Neuronal stem cell (in vitro differentiated cells): Measurements from ENCODE around the gene NR5A1.

Experiments
- DNase-seq: peaks from one replicate; pipeline ENCODE4 v3.0.0-alpha.2; 2013; ENCODE audit warnings: low spot score
- H2AFZ ChIP-seq: one replicate; pipeline ENCODE4 v1.6.1; 2013; ENCODE audit warnings: mild to moderate bottlenecking, low read length, inconsistent platforms
- H2AK5ac ChIP-seq: 2 replicates; pipeline ENCODE4 v1.6.1; 2013; ENCODE audit warnings: low read depth, mild to moderate bottlenecking, inconsistent platforms, low read length, moderate library complexity, mixed read lengths
- H2BK120ac ChIP-seq: 2 replicates; pipeline ENCODE4 v1.6.1; 2013; ENCODE audit warnings: low read depth, mild to moderate bottlenecking, inconsistent platforms, low read length, moderate library complexity, mixed read lengths
- H2BK12ac ChIP-seq: one replicate; pipeline ENCODE4 v1.6.1; 2013; ENCODE audit warnings: low read length, inconsistent platforms
- H2BK15ac ChIP-seq: 2 replicates; pipeline ENCODE4 v1.6.1; 2013; ENCODE audit warnings: mild to moderate bottlenecking, low read length, inconsistent platforms, mixed read lengths
- H2BK5ac ChIP-seq: one replicate; pipeline ENCODE4 v1.6.1; 2013; ENCODE audit warnings: inconsistent platforms, mild to moderate bottlenecking, low read length, moderate library complexity
- H3K14ac ChIP-seq: one replicate; pipeline ENCODE4 v1.6.1; 2013; ENCODE audit warnings: low read length, inconsistent platforms
- H3K18ac ChIP-seq: 2 replicates; pipeline ENCODE4 v1.6.1; 2013; ENCODE audit warnings: low read length, inconsistent platforms
- H3K23ac ChIP-seq: 2 replicates; pipeline ENCODE4 v1.6.1; 2013; ENCODE audit warnings: low read depth, mild to moderate bottlenecking, mixed read lengths, low read length, inconsistent platforms; ENCODE audit not compliant: poor library complexity
- H3K27ac ChIP-seq: replicated peaks from 3 replicates; pipeline ENCODE4 v1.5.1; 2013; ENCODE audit warnings: low read length, inconsistent platforms
- H3K27me3 ChIP-seq, 3 experiments: 2 replicates each; pipeline ENCODE4 v1.6.1; 2013; ENCODE audit warnings: low read length in 3 of 3, mild to moderate bottlenecking in 2 of 3, inconsistent platforms in 1 of 3, low read depth in 1 of 3, mixed read lengths in 1 of 3, moderate library complexity in 1 of 3; ENCODE audit not compliant: control insufficient read depth in 3 of 3, insufficient read depth in 3 of 3
- H3K36me3 ChIP-seq, 2 donors: replicated peaks in 1 of 2; 2 replicates each; pipeline ENCODE4 v1.6.1; 2013; ENCODE audit warnings: low read length in 2 of 2; ENCODE audit not compliant: control insufficient read depth in 2 of 2, insufficient read depth in 2 of 2
- H3K4ac ChIP-seq: 2 replicates; pipeline ENCODE4 v1.6.1; 2013; ENCODE audit warnings: inconsistent platforms, mild to moderate bottlenecking, low read length, moderate library complexity
- H3K4me1 ChIP-seq, 2 donors: 1 replicate in 1 of 2; 2 replicates in 1 of 2; pipeline ENCODE4 v1.6.1; 2013; ENCODE audit warnings: low read length in 2 of 2, low read depth in 1 of 2; ENCODE audit not compliant: control insufficient read depth in 2 of 2, insufficient read depth in 1 of 2
- H3K4me2 ChIP-seq: one replicate; pipeline ENCODE4 v1.6.1; 2013; ENCODE audit warnings: mild to moderate bottlenecking, low read length, inconsistent platforms; ENCODE audit not compliant: insufficient read depth, poor library complexity, severe bottlenecking
- H3K4me3 ChIP-seq, 2 donors: 2 replicates each; pipeline ENCODE4 v1.5.1; 2013; ENCODE audit warnings: low read length in 2 of 2, mild to moderate bottlenecking in 2 of 2, inconsistent platforms in 1 of 2, moderate library complexity in 1 of 2
- H3K79me1 ChIP-seq: one replicate; pipeline ENCODE4 v1.6.1; 2013; ENCODE audit warnings: low read depth, mild to moderate bottlenecking, inconsistent platforms, low read length, moderate library complexity
- H3K9ac ChIP-seq: one replicate; pipeline ENCODE4 v1.6.1; 2013; ENCODE audit warnings: mild to moderate bottlenecking, low read depth, low read length, inconsistent platforms; ENCODE audit not compliant: poor library complexity
- H3K9me3 ChIP-seq, 2 donors: replicated peaks in 1 of 2; 2 replicates each; pipeline versions ENCODE3 to v1.6.1; 2013; ENCODE audit warnings: low read length in 2 of 2, mild to moderate bottlenecking in 2 of 2, inconsistent platforms in 1 of 2, low read depth in 1 of 2, mixed read lengths in 1 of 2, moderate library complexity in 1 of 2; ENCODE audit not compliant: control insufficient read depth in 2 of 2, insufficient read depth in 1 of 2
- H4K8ac ChIP-seq: one replicate; pipeline ENCODE4 v1.6.1; 2013; ENCODE audit warnings: low read depth, mild to moderate bottlenecking, inconsistent platforms, low read length, moderate library complexity
- H4K91ac ChIP-seq: one replicate; pipeline ENCODE4 v1.6.1; 2013; ENCODE audit warnings: low read length, low read depth, mild to moderate bottlenecking, inconsistent platforms; ENCODE audit not compliant: poor library complexity
- WGBS, 2 donors: extraction: QIAGEN DNeasy Blood & Tissue Kit; methylation state at CpG; one replicate each; pipeline ENCODE4 v1.1.7; 2013; ENCODE audit warnings: missing lambda C conversion rate in 2 of 2, mixed read lengths in 1 of 2; ENCODE audit not compliant: insufficient read length in 2 of 2, insufficient replicate concordance in 1 of 2; ENCODE audit errors: extremely low coverage in 2 of 2; 5-methylcytosine and 5-hydroxymethylcytosine counted together

The NR5A1 gene

GRCh38 chr9:124475868-124476690 lies 31.1 kb downstream of the NR5A1 start:
- no peak overlapping the region for H3K4me2 ChIP-seq
- peak overlapping the region; percentile 62 for H3K23ac ChIP-seq
- WGBS, 2 donors: no CpG with 5 or more reads among the region's 14 CpGs
- no peak overlapping the region for H3K14ac ChIP-seq
- H3K9me3 ChIP-seq: no peaks in the 10 kb centered on the region
- no peak overlapping the region for H3K4me3 ChIP-seq
- peaks cover 0 to 68% (median 12%) of the 10 kb centered on the region in 3 experiments for H3K27me3 ChIP-seq
- peak overlapping the region; percentile 98 for H2BK12ac ChIP-seq
- no peak overlapping the region for H3K9ac ChIP-seq
- peaks cover 14 to 33% of the 10 kb centered on the region in 2 donors for H3K4me1 ChIP-seq
- H2AK5ac ChIP-seq: peak overlapping the region; percentile 98
- H3K4ac ChIP-seq: no peak overlapping the region
- no peak overlapping the region for H2AFZ ChIP-seq
- no peak for DNase-seq
- peak overlapping the region; percentile 47 for H4K91ac ChIP-seq
- no peaks in the 10 kb centered on the region for H3K79me1 ChIP-seq
- H3K27ac ChIP-seq: no peak overlapping the region
- H2BK5ac ChIP-seq: peak overlapping the region; percentile 78
- H2BK15ac ChIP-seq: peak overlapping the region; percentile 95
- peak overlapping the region; percentile 90 for H3K18ac ChIP-seq
- H4K8ac ChIP-seq: no peak overlapping the region
- no peaks in the 10 kb centered on the region for H3K36me3 ChIP-seq
- peak overlapping the region; percentile 97 for H2BK120ac ChIP-seq

DNA sequence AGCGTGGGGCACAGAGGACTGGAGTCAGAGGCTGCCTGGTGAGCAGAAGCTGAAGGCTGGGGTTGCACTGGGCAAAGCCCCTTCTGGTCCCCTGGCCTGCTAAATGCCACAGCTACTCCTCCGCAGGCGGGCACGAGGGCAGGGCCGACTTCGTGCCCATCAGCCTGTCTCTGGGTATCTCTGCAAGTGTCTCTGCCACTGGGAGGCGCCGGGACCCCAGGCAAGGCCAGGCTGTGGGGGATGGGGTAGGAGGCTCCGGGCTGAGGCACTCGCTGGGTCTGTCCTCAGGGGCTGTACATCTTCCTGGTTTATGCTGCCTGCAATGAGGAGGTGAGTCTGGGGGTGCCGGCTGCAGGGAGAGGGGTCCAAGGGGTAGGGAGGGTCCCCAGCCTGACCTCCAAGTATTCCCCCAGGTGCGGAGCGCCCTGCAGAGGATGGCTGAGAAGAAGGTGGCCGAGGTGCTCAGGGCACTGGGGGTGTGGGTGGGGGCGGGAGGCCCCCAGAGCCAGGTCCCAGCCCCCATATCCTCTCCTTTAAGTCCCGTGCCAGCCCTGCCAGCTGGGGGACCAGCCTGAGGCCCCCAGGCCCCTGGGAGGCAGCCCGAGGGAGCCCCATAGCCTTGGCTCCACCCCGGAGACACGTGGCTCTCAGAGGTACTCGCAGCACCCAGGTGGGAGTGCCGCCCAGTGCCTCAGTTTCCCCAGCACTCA lies 31.9 kb downstream of the NR5A1 start:
- Histone ChIP-seq H3K18ac (peak overlapping the region; percentile 82), H3K4me3 (peak overlapping the region in 1 of 2 donors; percentile 13), H3K14ac (peak overlapping the region; percentile 77), H2BK120ac (peak overlapping the region; percentile 65), H3K9me3 (no peaks in the 10 kb centered on the region), H2AFZ (no peak overlapping the region), H3K4me2 (no peak overlapping the region), H3K23ac (peak overlapping the region; percentile 90), H2BK5ac (peak overlapping the region; percentile 78), H3K4ac (peak overlapping the region; percentile 90), H3K79me1 (no peaks in the 10 kb centered on the region), H3K4me1 (peaks cover 14 to 32% of the 10 kb centered on the region in 2 donors), H3K27me3 (peaks cover 0 to 76% (median 12%) of the 10 kb centered on the region in 3 experiments), H3K27ac (no peak overlapping the region), H3K36me3 (no peaks in the 10 kb centered on the region), H2BK12ac (peak overlapping the region; percentile 95), H2AK5ac (peak overlapping the region; percentile 98), H2BK15ac (peak overlapping the region; percentile 95), H4K8ac (no peak overlapping the region), H4K91ac (peak overlapping the region; percentile 100), H3K9ac (peak overlapping the region; percentile 17)
- no CpG with 5 or more reads among the region's 21 CpGs for WGBS, 2 donors
- no peak for DNase-seq

DNA sequence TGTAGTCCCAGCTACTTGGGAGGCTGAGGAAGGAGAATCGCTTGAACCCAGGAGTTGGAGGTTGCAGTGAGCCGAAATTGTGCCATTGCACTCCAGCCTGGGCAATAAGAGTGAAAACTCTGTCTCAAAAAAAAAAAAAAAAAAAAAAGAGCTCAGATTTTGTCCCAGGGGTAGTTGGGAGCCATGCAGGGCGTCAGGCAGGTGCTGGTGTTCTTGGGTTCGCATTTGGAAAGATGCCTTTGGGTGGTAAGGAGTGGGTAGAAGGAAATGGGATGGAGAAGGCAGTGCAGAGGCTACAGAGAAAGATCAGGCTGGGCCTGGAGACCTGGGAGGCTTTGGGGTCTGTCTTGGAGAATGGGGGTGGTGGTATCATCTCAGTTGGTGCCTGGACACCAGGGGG lies 33.0 kb downstream of the NR5A1 start:
- no peak overlapping the region for H3K23ac ChIP-seq
- H2BK15ac ChIP-seq: no peak overlapping the region
- H2BK120ac ChIP-seq: peak overlapping the region; percentile 65
- H3K14ac ChIP-seq: no peak overlapping the region
- DNase-seq: no peak
- no peak overlapping the region for H4K91ac ChIP-seq
- H3K79me1 ChIP-seq: no peaks in the 10 kb centered on the region
- H3K4me1 ChIP-seq: peaks cover 14 to 28% of the 10 kb centered on the region in 2 donors
- H3K36me3 ChIP-seq: no peaks in the 10 kb centered on the region
- H3K9ac ChIP-seq: no peak overlapping the region
- no CpG with 5 or more reads among the region's 4 CpGs for WGBS, 2 donors
- no peak overlapping the region for H3K4me2 ChIP-seq
- H2BK12ac ChIP-seq: no peak overlapping the region
- H2AK5ac ChIP-seq: peak overlapping the region; percentile 98
- H3K27me3 ChIP-seq: peaks cover 0 to 76% (median 2%) of the 10 kb centered on the region in 3 experiments
- H3K4me3 ChIP-seq: no peak overlapping the region
- peak overlapping the region; percentile 1 for H3K18ac ChIP-seq
- no peaks in the 10 kb centered on the region for H3K9me3 ChIP-seq
- no peak overlapping the region for H2BK5ac ChIP-seq
- H3K4ac ChIP-seq: no peak overlapping the region
- no peak overlapping the region for H4K8ac ChIP-seq
- no peak overlapping the region for H3K27ac ChIP-seq
- H2AFZ ChIP-seq: no peak overlapping the region

- Histone ChIP-seq H4K8ac (no peak overlapping the region), H2BK5ac (no peak overlapping the region), H2BK12ac (peak overlapping the region; percentile 69), H2AK5ac (peak overlapping the region; percentile 71), H3K4me1 (peaks cover 12 to 20% of the 10 kb centered on the region in 2 donors), H3K79me1 (no peaks in the 10 kb centered on the region), H4K91ac (peak overlapping the region; percentile 79), H3K9me3 (no peaks in the 10 kb centered on the region), H3K27ac (peak overlapping the region; percentile 19), H3K4me2 (no peak overlapping the region), H3K36me3 (no peaks in the 10 kb centered on the region), H2BK120ac (no peak overlapping the region), H3K27me3 (peaks cover 0 to 76% (median 0%) of the 10 kb centered on the region in 3 experiments), H2AFZ (no peak overlapping the region), H3K23ac (no peak overlapping the region), H3K4me3 (no peak overlapping the region), H3K4ac (no peak overlapping the region), H2BK15ac (peak overlapping the region; percentile 78), H3K18ac (peak overlapping the region; percentile 38), H3K9ac (no peak overlapping the region), H3K14ac (peak overlapping the region; percentile 14)
- WGBS, 2 donors: no CpG with 5 or more reads among the region's 10 CpGs
- no peak for DNase-seq
Observed at GRCh38 chr9:124473310-124473709, 33.9 kb downstream of the NR5A1 start.
